ENCODE data around the gene TRMT1.

TRMT1 gene

GRCh38 chr19:13135068-13136062 is 18.8 kb upstream of the TRMT1 start:
- ATAC-seq (ENCODE audit: low read depth) (no peak), DNase-seq (ENCODE audit: low spot score) (no peak)
- H3K4me1 ChIP-seq (ENCODE audit: insufficient read depth, poor library complexity, severe bottlenecking), result no peaks in the 10 kb centered on the region
- TF ChIP-seq, protein P1, sequence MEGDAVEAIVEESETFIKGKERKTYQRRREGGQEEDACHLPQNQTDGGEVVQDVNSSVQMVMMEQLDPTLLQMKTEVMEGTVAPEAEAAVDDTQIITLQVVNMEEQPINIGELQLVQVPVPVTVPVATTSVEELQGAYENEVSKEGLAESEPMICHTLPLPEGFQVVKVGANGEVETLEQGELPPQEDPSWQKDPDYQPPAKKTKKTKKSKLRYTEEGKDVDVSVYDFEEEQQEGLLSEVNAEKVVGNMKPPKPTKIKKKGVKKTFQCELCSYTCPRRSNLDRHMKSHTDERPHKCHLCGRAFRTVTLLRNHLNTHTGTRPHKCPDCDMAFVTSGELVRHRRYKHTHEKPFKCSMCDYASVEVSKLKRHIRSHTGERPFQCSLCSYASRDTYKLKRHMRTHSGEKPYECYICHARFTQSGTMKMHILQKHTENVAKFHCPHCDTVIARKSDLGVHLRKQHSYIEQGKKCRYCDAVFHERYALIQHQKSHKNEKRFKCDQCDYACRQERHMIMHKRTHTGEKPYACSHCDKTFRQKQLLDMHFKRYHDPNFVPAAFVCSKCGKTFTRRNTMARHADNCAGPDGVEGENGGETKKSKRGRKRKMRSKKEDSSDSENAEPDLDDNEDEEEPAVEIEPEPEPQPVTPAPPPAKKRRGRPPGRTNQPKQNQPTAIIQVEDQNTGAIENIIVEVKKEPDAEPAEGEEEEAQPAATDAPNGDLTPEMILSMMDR (IDR thresholded peaks at IDR 0.05; ENCODE audit: poor library complexity, severe bottlenecking), result no peak
- no peak overlapping the region for H3K4me3 ChIP-seq (ENCODE audit: severe bottlenecking)
- no peaks in the 10 kb centered on the region for H3K9me3 ChIP-seq (ENCODE audit: severe bottlenecking)
- H3K27ac ChIP-seq (ENCODE audit: poor library complexity, severe bottlenecking), result no peak overlapping the region
- H3K27me3 ChIP-seq (ENCODE audit: insufficient read depth, poor library complexity, severe bottlenecking), result no peaks in the 10 kb centered on the region
- H3K36me3 ChIP-seq (ENCODE audit: low read depth), result peaks cover 54% of the 10 kb centered on the region

GRCh38 chr19:13134626-13135025 is 18.1 kb upstream of the TRMT1 start:
- DNase-seq (ENCODE audit: low spot score) (no peak), ATAC-seq (ENCODE audit: low read depth) (peak; percentile 33; the same call in 2 of the 3 replicates)
- no peak overlapping the region for H3K27ac ChIP-seq (ENCODE audit: poor library complexity, severe bottlenecking)
- H3K4me1 ChIP-seq (ENCODE audit: insufficient read depth, poor library complexity, severe bottlenecking), result no peaks in the 10 kb centered on the region
- no peak overlapping the region for H3K4me3 ChIP-seq (ENCODE audit: severe bottlenecking)
- TF ChIP-seq, protein P1 (IDR thresholded peaks at IDR 0.05; ENCODE audit: poor library complexity, severe bottlenecking), result no peak
- H3K27me3 ChIP-seq (ENCODE audit: insufficient read depth, poor library complexity, severe bottlenecking), result no peaks in the 10 kb centered on the region
- peaks cover 54% of the 10 kb centered on the region for H3K36me3 ChIP-seq (ENCODE audit: low read depth)
- no peaks in the 10 kb centered on the region for H3K9me3 ChIP-seq (ENCODE audit: severe bottlenecking)

DNA sequence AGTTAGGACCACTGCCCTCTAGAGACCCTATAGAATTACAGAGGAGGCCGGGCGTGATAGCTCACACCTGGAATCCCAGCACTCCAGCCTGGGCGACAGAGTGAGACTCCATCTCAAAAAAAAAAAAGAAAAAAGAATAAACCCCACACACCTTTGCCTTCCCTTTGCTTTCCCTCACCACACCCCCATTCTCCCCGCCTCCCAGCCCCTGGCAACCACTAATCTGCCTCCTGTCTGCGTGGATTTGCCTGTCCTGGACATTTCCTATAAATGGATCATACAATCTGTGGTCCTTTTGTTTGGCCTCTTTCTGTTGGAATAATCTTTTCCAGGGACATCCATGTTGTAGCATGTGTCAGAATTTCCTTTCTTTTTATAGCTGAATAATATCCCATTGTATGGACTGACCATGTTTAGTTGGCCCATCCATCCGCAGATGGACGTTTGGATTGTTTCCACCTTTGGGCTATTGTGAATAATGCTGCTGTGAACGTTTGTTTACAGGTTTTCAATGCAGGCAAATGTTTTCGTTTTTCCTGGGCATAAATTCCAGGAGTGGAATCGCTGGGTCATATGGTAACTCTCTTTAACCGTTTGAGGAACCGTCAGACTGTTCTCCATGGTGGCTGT is 16.8 kb upstream of the TRMT1 start:
- Histone ChIP-seq H3K9me3 (ENCODE audit: severe bottlenecking) (no peaks in the 10 kb centered on the region), H3K36me3 (ENCODE audit: low read depth) (peaks cover 48% of the 10 kb centered on the region), H3K27me3 (ENCODE audit: insufficient read depth, poor library complexity, severe bottlenecking) (no peaks in the 10 kb centered on the region), H3K27ac (ENCODE audit: poor library complexity, severe bottlenecking) (no peak overlapping the region), H3K4me3 (ENCODE audit: severe bottlenecking) (no peak overlapping the region), H3K4me1 (ENCODE audit: insufficient read depth, poor library complexity, severe bottlenecking) (no peaks in the 10 kb centered on the region)
- TF ChIP-seq, protein P1 (IDR thresholded peaks at IDR 0.05; ENCODE audit: poor library complexity, severe bottlenecking), result no peak
- ATAC-seq (ENCODE audit: low read depth) (no peak), DNase-seq (ENCODE audit: low spot score) (no peak)

GRCh38 chr19:13132471-13133180 is 16.1 kb upstream of the TRMT1 start:
- DNase-seq (ENCODE audit: low spot score), result no peak
- Histone ChIP-seq H3K27me3 (ENCODE audit: insufficient read depth, poor library complexity, severe bottlenecking) (no peaks in the 10 kb centered on the region), H3K36me3 (ENCODE audit: low read depth) (peaks cover 41% of the 10 kb centered on the region), H3K27ac (ENCODE audit: poor library complexity, severe bottlenecking) (no peak overlapping the region), H3K4me3 (ENCODE audit: severe bottlenecking) (no peak overlapping the region), H3K9me3 (ENCODE audit: severe bottlenecking) (no peaks in the 10 kb centered on the region), H3K4me1 (ENCODE audit: insufficient read depth, poor library complexity, severe bottlenecking) (no peaks in the 10 kb centered on the region)
- TF ChIP-seq, protein P1 (IDR thresholded peaks at IDR 0.05; ENCODE audit: poor library complexity, severe bottlenecking), result no peak
- no peak for ATAC-seq (ENCODE audit: low read depth)
